DMS153 (cell line): ENCODE results near the gene RHCE.
"Not testable (repeated sequence)": the region's sequence is repeated elsewhere in the genome, so short reads cannot be mapped to it uniquely, and the experiment has no call there.

Source experiments
- DNase-seq: peaks from one replicate; lab custom pipeline; 2025; lab: John Stamatoyannopoulos, UW

The RHCE gene

GRCh38 chr1:25420715-25421114, at the start of gene RHCE:
TSS of gene RHCE (minus strand) at chr1:25420825. CDS start at chr1:25420786, 39 bp downstream.
- DNase-seq = not testable (repeated sequence)

- no peak for DNase-seq
Measured at GRCh38 chr1:25469177-25469576, 48.6 kb upstream of the RHCE start.

- no peak for DNase-seq
Measured at GRCh38 chr1:25468033-25468432, 47.4 kb upstream of the RHCE start.

GRCh38 chr1:25467616-25468015, 47.0 kb upstream of the RHCE start:
- DNase-seq = no peak

- DNase-seq = no peak
Measured at GRCh38 chr1:25467193-25467592, 46.6 kb upstream of the RHCE start.

GRCh38 chr1:25462732-25463131, 42.1 kb upstream of the RHCE start:
- DNase-seq = no peak

GRCh38 chr1:25461849-25462248, 41.2 kb upstream of the RHCE start:
- DNase-seq = no peak

GRCh38 chr1:25460816-25461215, 40.2 kb upstream of the RHCE start:
- DNase-seq = not testable (repeated sequence)

GRCh38 chr1:25460020-25460419, 39.4 kb upstream of the RHCE start:
- DNase-seq = no peak

GRCh38 chr1:25458541-25459298, 38.1 kb upstream of the RHCE start:
- DNase-seq = no peak

- DNase-seq = no peak
Measured at GRCh38 chr1:25456502-25456901, 35.9 kb upstream of the RHCE start.

- DNase-seq = no peak
Measured at GRCh38 chr1:25451908-25452307, 31.3 kb upstream of the RHCE start.

- no peak for DNase-seq
Measured at GRCh38 chr1:25450891-25451290, 30.3 kb upstream of the RHCE start.

GRCh38 chr1:25447547-25447946, 26.9 kb upstream of the RHCE start:
- DNase-seq = no peak

- no peak for DNase-seq
Measured at GRCh38 chr1:25445993-25446538, 25.4 kb upstream of the RHCE start.

GRCh38 chr1:25444604-25445003, 24.0 kb upstream of the RHCE start:
- not testable (repeated sequence) for DNase-seq

- DNase-seq = no peak
Measured at GRCh38 chr1:25443030-25443699, 22.5 kb upstream of the RHCE start.

GRCh38 chr1:25442178-25442577, 21.6 kb upstream of the RHCE start:
- no peak for DNase-seq

- DNase-seq = no peak
Measured at GRCh38 chr1:25439287-25439686, 18.7 kb upstream of the RHCE start.

GRCh38 chr1:25437672-25438071, 17.0 kb upstream of the RHCE start:
- DNase-seq = no peak

GRCh38 chr1:25435397-25436108, 14.9 kb upstream of the RHCE start:
- no peak for DNase-seq

GRCh38 chr1:25433389-25434186, 13.0 kb upstream of the RHCE start:
- DNase-seq = no peak
